Measurements from ENCODE around the gene RAB4A.
"Not testable (repeated sequence)": the region's sequence is repeated elsewhere in the genome, so short reads cannot be mapped to it uniquely, and the experiment has no call there.

RAB4A gene

GRCh38 chr1:229295745-229296144, 24.8 kb downstream of the RAB4A start:
- no peak for DNase-seq (ENCODE audit: extremely low read depth in 1 of 2, low read depth in 1 of 2)

GRCh38 chr1:229296541-229296941, 25.6 kb downstream of the RAB4A start:
- no peak for DNase-seq (ENCODE audit: extremely low read depth in 1 of 2, low read depth in 1 of 2)

- DNase-seq (ENCODE audit: extremely low read depth in 1 of 2, low read depth in 1 of 2) = no peak
These were observed 26.8 kb downstream of the RAB4A start for GRCh38 chr1:229297746-229298145.

- DNase-seq (ENCODE audit: extremely low read depth in 1 of 2, low read depth in 1 of 2) = no peak
These were observed 27.5 kb downstream of the RAB4A start for GRCh38 chr1:229298420-229298819.

- DNase-seq (ENCODE audit: extremely low read depth in 1 of 2, low read depth in 1 of 2) = no peak
These were observed 28.1 kb downstream of the RAB4A start for GRCh38 chr1:229298887-229299503.

- no peak for DNase-seq (ENCODE audit: extremely low read depth in 1 of 2, low read depth in 1 of 2)
These were observed 29.3 kb downstream of the RAB4A start for GRCh38 chr1:229300099-229300757.

- no peak for DNase-seq (ENCODE audit: extremely low read depth in 1 of 2, low read depth in 1 of 2)
These were observed 31.8 kb downstream of the RAB4A start for GRCh38 chr1:229302740-229303139.

- DNase-seq (ENCODE audit: extremely low read depth in 1 of 2, low read depth in 1 of 2) = no peak
These were observed 32.9 kb downstream of the RAB4A start for GRCh38 chr1:229303855-229304254.

- no peak for DNase-seq (ENCODE audit: extremely low read depth in 1 of 2, low read depth in 1 of 2)
These were observed 34.5 kb downstream of the RAB4A start for GRCh38 chr1:229305392-229305791.

- no peak for DNase-seq (ENCODE audit: extremely low read depth in 1 of 2, low read depth in 1 of 2)
These were observed 38.2 kb downstream of the RAB4A start for GRCh38 chr1:229309074-229309473.

GRCh38 chr1:229309684-229310083, 38.8 kb downstream of the RAB4A start:
- DNase-seq (ENCODE audit: extremely low read depth in 1 of 2, low read depth in 1 of 2) = no peak

GRCh38 chr1:229310833-229311232, 39.9 kb downstream of the RAB4A start:
- no peak for DNase-seq (ENCODE audit: extremely low read depth in 1 of 2, low read depth in 1 of 2)

- no peak for DNase-seq (ENCODE audit: extremely low read depth in 1 of 2, low read depth in 1 of 2)
These were observed 45.3 kb downstream of the RAB4A start for GRCh38 chr1:229316166-229316565.

GRCh38 chr1:229318056-229318455, 47.1 kb downstream of the RAB4A start:
- DNase-seq (ENCODE audit: extremely low read depth in 1 of 2, low read depth in 1 of 2) = no peak

GRCh38 chr1:229319487-229319886, 48.6 kb downstream of the RAB4A start:
- no peak for DNase-seq (ENCODE audit: extremely low read depth in 1 of 2, low read depth in 1 of 2)

- no peak for DNase-seq (ENCODE audit: extremely low read depth in 1 of 2, low read depth in 1 of 2)
These were observed 52.3 kb downstream of the RAB4A start for GRCh38 chr1:229323201-229323600.

- no peak for DNase-seq (ENCODE audit: extremely low read depth in 1 of 2, low read depth in 1 of 2)
These were observed 53.1 kb downstream of the RAB4A start for GRCh38 chr1:229323885-229324553.

- DNase-seq (ENCODE audit: extremely low read depth in 1 of 2, low read depth in 1 of 2) = no peak
These were observed 54.5 kb downstream of the RAB4A start for GRCh38 chr1:229325401-229325800.

GRCh38 chr1:229325853-229326487, 55.1 kb downstream of the RAB4A start:
- no peak for DNase-seq (ENCODE audit: extremely low read depth in 1 of 2, low read depth in 1 of 2)

GRCh38 chr1:229326601-229327000, 55.7 kb downstream of the RAB4A start:
- DNase-seq (ENCODE audit: extremely low read depth in 1 of 2, low read depth in 1 of 2) = no peak

GRCh38 chr1:229327765-229328164, 56.9 kb downstream of the RAB4A start:
- DNase-seq (ENCODE audit: extremely low read depth in 1 of 2, low read depth in 1 of 2) = not testable (repeated sequence)
